HEK293 (cell line): ENCODE measurements around the gene ROM1.

Experiments used
- CTCF ChIP-seq: fragments of 450-650 bp; formaldehyde crosslinking; IDR thresholded peaks from 2 replicates; pipeline ENCODE4 v1.5.1; 2016; ENCODE audit warnings: missing biosample characterization, missing genetic modification characterization
- ELK4 ChIP-seq: IDR thresholded peaks from 2 replicates; pipeline ENCODE4 v1.6.1; 2011; ENCODE audit warnings: mild to moderate bottlenecking, low read depth, low read length, borderline replicate concordance
- MZF1 ChIP-seq: fragments of 450-650 bp; formaldehyde crosslinking; IDR thresholded peaks from 2 replicates; pipeline ENCODE4 v1.5.1; 2017; ENCODE audit warnings: missing biosample characterization, missing genetic modification characterization, borderline replicate concordance
- PBX3 ChIP-seq: sonication (generic); formaldehyde crosslinking; IDR thresholded peaks from 2 replicates; pipeline ENCODE4 v1.8.1; 2022; ENCODE audit warnings: mild to moderate bottlenecking, moderate library complexity, missing genetic modification reagents
- REST ChIP-seq: fragments of 450-650 bp; formaldehyde crosslinking; IDR thresholded peaks from 2 replicates; pipeline ENCODE4 v1.5.1; 2016; ENCODE audit warnings: missing biosample characterization, missing genetic modification characterization
- TRIM28 ChIP-seq: IDR thresholded peaks from 2 replicates; pipeline ENCODE4 v1.6.1; 2011; ENCODE audit warnings: low read length, control low read depth, borderline replicate concordance
- YY2 ChIP-seq: fragments of 450-650 bp; formaldehyde crosslinking; IDR thresholded peaks from 2 replicates; pipeline ENCODE4 v1.5.1; 2016; ENCODE audit warnings: missing biosample characterization, missing genetic modification characterization
- ZBTB48 ChIP-seq: fragments of 450-650 bp; formaldehyde crosslinking; IDR thresholded peaks from 2 replicates; pipeline ENCODE4 v1.5.1; 2016; ENCODE audit warnings: missing biosample characterization, missing genetic modification characterization
- ZNF132 ChIP-seq: fragments of 450-650 bp; formaldehyde crosslinking; IDR thresholded peaks from 2 replicates; pipeline ENCODE4 v1.5.1; 2017; ENCODE audit warnings: missing biosample characterization, missing genetic modification characterization, borderline replicate concordance
- ZNF18 ChIP-seq: fragments of 450-650 bp; formaldehyde crosslinking; IDR thresholded peaks from 2 replicates; pipeline ENCODE4 v1.5.1; 2016; ENCODE audit warnings: missing biosample characterization, missing genetic modification characterization
- ZNF423 ChIP-seq: fragments of 450-650 bp; formaldehyde crosslinking; IDR thresholded peaks from 2 replicates; pipeline ENCODE4 v1.5.1; 2016; ENCODE audit warnings: missing biosample characterization, missing genetic modification characterization
- ZNF561 ChIP-seq: fragments of 450-650 bp; IDR thresholded peaks from 2 replicates; pipeline ENCODE4 v1.5.1; 2018; ENCODE audit warnings: missing biosample characterization, missing genetic modification characterization, borderline replicate concordance
- ZNF658 ChIP-seq: fragments of 450-650 bp; formaldehyde crosslinking; IDR thresholded peaks from 2 replicates; pipeline ENCODE4; 2016; ENCODE audit warnings: missing biosample characterization, missing genetic modification characterization
- ZNF768 ChIP-seq: fragments of 450-650 bp; formaldehyde crosslinking; IDR thresholded peaks from 2 replicates; pipeline ENCODE4 v1.5.1; 2018; ENCODE audit warnings: missing biosample characterization, mild to moderate bottlenecking, missing genetic modification characterization

- TF ChIP-seq TRIM28 (no peak), CTCF (no peak), REST (tag by site-specific recombination) (no peak), YY2 (tag by site-specific recombination) (no peak), ZBTB48 (tag by site-specific recombination) (no peak), ZNF132 (tag by site-specific recombination) (no peak), PBX3 (CRISPR knock-in tag) (no peak; the same call in 1 of the 2 replicates), ZNF18 (tag by site-specific recombination) (no peak), ZNF658 (tag by site-specific recombination) (no peak), ZNF561 (tag by site-specific recombination) (no peak), MZF1 (tag by site-specific recombination) (no peak), ZNF423 (tag by site-specific recombination) (no peak), ZNF768 (tag by site-specific recombination) (no peak), ELK4 (no peak)
Observed at GRCh38 chr11:62613291-62613778, 278 bp downstream of the ROM1 start.
